Neural cell (in vitro differentiated cells): Measurements from ENCODE around the gene MAMLD1. TPM values are rescaled to one million over a fixed set of nuclear protein-coding genes. Genes with fewer than 3 reads are reported as not detected.

ENCODE experiments used
- H2AFZ ChIP-seq: fragments of 200-600, 300-800 bp; sonication (generic), shearing (Covaris generic); 2 replicates; pipeline ENCODE4 v1.6.0; 2014; ENCODE audit warnings: low read depth, mild to moderate bottlenecking, antibody characterized with exemption, low read length, moderate library complexity
- H3F3A ChIP-seq: fragments of 200-600 bp; shearing (Covaris generic); 2 replicates; pipeline ENCODE4 v1.6.1; 2016; ENCODE audit warnings: mild to moderate bottlenecking, moderate library complexity, mixed read lengths, antibody characterized with exemption, low read length; ENCODE audit not compliant: insufficient read depth, poor library complexity, severe bottlenecking
- H3K27ac ChIP-seq: fragments of 200-600, 300-800 bp; sonication (generic), shearing (Covaris generic); 2 replicates; pipeline ENCODE4 v1.5.1; 2014; ENCODE audit warnings: mild to moderate bottlenecking, low read length, moderate library complexity
- H3K27me3 ChIP-seq: fragments of 300-800, 200-600 bp; sonication (generic), shearing (Covaris generic); 2 replicates; pipeline ENCODE4 v1.6.0; 2014; ENCODE audit warnings: mild to moderate bottlenecking, low read depth, low read length, moderate library complexity; ENCODE audit not compliant: insufficient read depth
- H3K36me3 ChIP-seq: fragments of 300-800, 200-600 bp; sonication (generic), shearing (Covaris generic); 2 replicates; pipeline ENCODE4 v1.5.1; 2014; ENCODE audit warnings: mild to moderate bottlenecking, antibody characterized with exemption, low read length, moderate library complexity; ENCODE audit not compliant: insufficient read depth
- H3K4me2 ChIP-seq: fragments of 300-800, 200-600 bp; sonication (generic), shearing (Covaris generic); 2 replicates; pipeline ENCODE4 v1.6.0; 2014; ENCODE audit warnings: mild to moderate bottlenecking, low read length
- H3K4me3 ChIP-seq: fragments of 300-800, 200-600 bp; sonication (generic), shearing (Covaris generic); 2 replicates; pipeline ENCODE4 v1.5.1; 2014; ENCODE audit warnings: mild to moderate bottlenecking, low read length, moderate library complexity
- H3K79me2 ChIP-seq: fragments of 200-600 bp; shearing (Covaris generic); replicated peaks from 2 replicates; pipeline ENCODE4 v1.6.0; 2014; ENCODE audit warnings: mild to moderate bottlenecking, low read length, moderate library complexity; ENCODE audit not compliant: insufficient read depth
- H3K9ac ChIP-seq: fragments of 300-800, 200-600 bp; sonication (generic), shearing (Covaris generic); 2 replicates; pipeline ENCODE4 v1.6.1; 2016; ENCODE audit warnings: mild to moderate bottlenecking, low read length, mixed read lengths
- H3K9me2 ChIP-seq: fragments of 200-600 bp; shearing (Covaris generic); 2 replicates; pipeline ENCODE4 v1.6.1; 2016; ENCODE audit warnings: mild to moderate bottlenecking, low read length, mixed read lengths; ENCODE audit not compliant: insufficient read depth
- H3K9me3 ChIP-seq: fragments of 200-600, 300-800 bp; sonication (generic), shearing (Covaris generic); 2 replicates; pipeline ENCODE4 v1.6.1; 2016; ENCODE audit warnings: mild to moderate bottlenecking, mixed run types, low read length, moderate library complexity, mixed read lengths
- H4K20me1 ChIP-seq: fragments of 200-600 bp; shearing (Covaris generic); 2 replicates; pipeline ENCODE4 v1.6.1; 2016; ENCODE audit warnings: mild to moderate bottlenecking, mixed run types; ENCODE audit not compliant: insufficient read depth
- EP300 ChIP-seq: fragments of 450-650 bp; conservative IDR thresholded peaks from 2 replicates; pipeline ENCODE4 v1.6.1; 2014; ENCODE audit warnings: antibody characterized with exemption, mild to moderate bottlenecking, moderate library complexity; ENCODE audit not compliant: poor library complexity, severe bottlenecking
- EZH2 ChIP-seq: fragments of 200-600, 300-800 bp; shearing (Covaris generic), sonication (generic); IDR thresholded peaks from 2 replicates; pipeline ENCODE4 v1.6.1; 2014; ENCODE audit warnings: antibody characterized with exemption, low read length, borderline replicate concordance, mild to moderate bottlenecking; ENCODE audit not compliant: insufficient read depth, poor library complexity, severe bottlenecking
- MXI1 ChIP-seq: fragments of 450-650 bp; conservative IDR thresholded peaks from 2 replicates; pipeline ENCODE4 v1.6.1; 2014; ENCODE audit warnings: antibody characterized with exemption, mild to moderate bottlenecking; ENCODE audit not compliant: poor library complexity, severe bottlenecking
- POLR2AphosphoS5 ChIP-seq: IDR thresholded peaks from 2 replicates; pipeline ENCODE4 v1.6.1; 2012
- RAD21 ChIP-seq: fragments of 450-650 bp; conservative IDR thresholded peaks from 2 replicates; pipeline ENCODE4 v1.6.1; 2014; ENCODE audit warnings: antibody characterized with exemption, mild to moderate bottlenecking, moderate library complexity
- SMC3 ChIP-seq: fragments of 450-650 bp; conservative IDR thresholded peaks from 2 replicates; pipeline ENCODE4 v1.6.1; 2014; ENCODE audit warnings: antibody characterized with exemption, mild to moderate bottlenecking, moderate library complexity; ENCODE audit not compliant: poor library complexity
- TAF1 ChIP-seq: IDR thresholded peaks from 2 replicates; pipeline ENCODE4 v1.6.1; 2012; ENCODE audit warnings: low read depth
- polyA plus RNA-seq: library from polyadenylated mRNA; depleted of rRNA; stranded (reverse); fragments of >200 nt; gene quantifications from 2 replicates; pipeline ENCODE4 v1.2.3, GENCODE V29; 2014
- TF ChIP-seq, protein P1 (sequence below): fragments of 450-650 bp; IDR thresholded peaks from 2 replicates; pipeline ENCODE4 v1.5.1; 2014; ENCODE audit warnings: antibody characterized with exemption, mild to moderate bottlenecking, moderate library complexity; ENCODE audit not compliant: poor library complexity, severe bottlenecking
- TF ChIP-seq, protein P2 (sequence below): IDR thresholded peaks from 2 replicates; pipeline ENCODE4 v1.6.1; 2012; ENCODE audit warnings: borderline replicate concordance

Gene MAMLD1
- polyA plus RNA-seq, 1 donor from 2014 or later, result 1.4 TPM

DNA sequence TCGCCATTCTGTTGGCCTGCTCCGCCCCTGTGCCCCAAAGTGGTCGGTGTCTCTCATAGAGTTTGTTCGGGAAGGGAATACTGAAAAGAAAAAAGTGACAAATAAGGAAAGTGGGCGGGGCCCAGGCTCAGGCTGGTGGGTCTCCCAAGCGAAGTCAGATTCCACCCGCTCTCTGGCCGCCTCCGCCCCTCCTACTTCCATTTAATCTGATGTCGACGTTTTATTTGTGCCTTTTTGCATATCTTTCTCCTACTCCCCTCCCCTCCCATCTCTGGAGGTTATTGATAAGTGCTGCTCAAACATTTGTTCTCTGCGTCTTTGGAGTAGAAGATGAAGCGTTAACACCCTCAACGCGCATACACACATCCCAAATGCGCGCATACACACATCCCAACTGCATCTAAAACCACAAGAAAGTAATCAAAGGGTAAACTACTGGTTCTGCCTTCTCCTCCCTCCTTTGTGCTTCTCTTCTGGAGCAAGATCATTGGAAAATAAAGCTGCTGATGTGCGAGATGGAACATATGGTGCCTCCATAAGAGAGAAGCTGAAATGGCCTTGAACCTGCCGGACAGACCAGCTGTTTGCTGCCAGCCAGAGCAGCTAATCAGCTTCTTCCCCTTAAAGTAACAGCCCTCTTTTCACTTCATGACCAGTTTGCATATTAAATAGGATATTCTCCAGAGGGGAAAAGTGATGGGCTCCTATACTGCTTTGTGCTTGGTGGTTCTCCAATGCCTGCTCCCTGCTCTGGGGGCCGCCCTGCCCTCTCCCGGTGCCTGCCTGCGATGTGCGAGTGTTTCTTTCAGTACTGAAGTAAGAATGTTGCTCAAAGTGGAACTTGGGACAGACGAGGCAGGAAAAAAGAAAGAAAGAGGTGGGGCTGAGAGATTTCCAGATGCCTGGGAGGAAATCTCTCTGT is 3.1 kb downstream of the MAMLD1 start:
- TF ChIP-seq, protein P1, sequence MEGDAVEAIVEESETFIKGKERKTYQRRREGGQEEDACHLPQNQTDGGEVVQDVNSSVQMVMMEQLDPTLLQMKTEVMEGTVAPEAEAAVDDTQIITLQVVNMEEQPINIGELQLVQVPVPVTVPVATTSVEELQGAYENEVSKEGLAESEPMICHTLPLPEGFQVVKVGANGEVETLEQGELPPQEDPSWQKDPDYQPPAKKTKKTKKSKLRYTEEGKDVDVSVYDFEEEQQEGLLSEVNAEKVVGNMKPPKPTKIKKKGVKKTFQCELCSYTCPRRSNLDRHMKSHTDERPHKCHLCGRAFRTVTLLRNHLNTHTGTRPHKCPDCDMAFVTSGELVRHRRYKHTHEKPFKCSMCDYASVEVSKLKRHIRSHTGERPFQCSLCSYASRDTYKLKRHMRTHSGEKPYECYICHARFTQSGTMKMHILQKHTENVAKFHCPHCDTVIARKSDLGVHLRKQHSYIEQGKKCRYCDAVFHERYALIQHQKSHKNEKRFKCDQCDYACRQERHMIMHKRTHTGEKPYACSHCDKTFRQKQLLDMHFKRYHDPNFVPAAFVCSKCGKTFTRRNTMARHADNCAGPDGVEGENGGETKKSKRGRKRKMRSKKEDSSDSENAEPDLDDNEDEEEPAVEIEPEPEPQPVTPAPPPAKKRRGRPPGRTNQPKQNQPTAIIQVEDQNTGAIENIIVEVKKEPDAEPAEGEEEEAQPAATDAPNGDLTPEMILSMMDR, result peak; percentile 15
- TF ChIP-seq TAF1 (no peak), EP300 (no peak), POLR2AphosphoS5 (no peak)
- TF ChIP-seq, protein P2, sequence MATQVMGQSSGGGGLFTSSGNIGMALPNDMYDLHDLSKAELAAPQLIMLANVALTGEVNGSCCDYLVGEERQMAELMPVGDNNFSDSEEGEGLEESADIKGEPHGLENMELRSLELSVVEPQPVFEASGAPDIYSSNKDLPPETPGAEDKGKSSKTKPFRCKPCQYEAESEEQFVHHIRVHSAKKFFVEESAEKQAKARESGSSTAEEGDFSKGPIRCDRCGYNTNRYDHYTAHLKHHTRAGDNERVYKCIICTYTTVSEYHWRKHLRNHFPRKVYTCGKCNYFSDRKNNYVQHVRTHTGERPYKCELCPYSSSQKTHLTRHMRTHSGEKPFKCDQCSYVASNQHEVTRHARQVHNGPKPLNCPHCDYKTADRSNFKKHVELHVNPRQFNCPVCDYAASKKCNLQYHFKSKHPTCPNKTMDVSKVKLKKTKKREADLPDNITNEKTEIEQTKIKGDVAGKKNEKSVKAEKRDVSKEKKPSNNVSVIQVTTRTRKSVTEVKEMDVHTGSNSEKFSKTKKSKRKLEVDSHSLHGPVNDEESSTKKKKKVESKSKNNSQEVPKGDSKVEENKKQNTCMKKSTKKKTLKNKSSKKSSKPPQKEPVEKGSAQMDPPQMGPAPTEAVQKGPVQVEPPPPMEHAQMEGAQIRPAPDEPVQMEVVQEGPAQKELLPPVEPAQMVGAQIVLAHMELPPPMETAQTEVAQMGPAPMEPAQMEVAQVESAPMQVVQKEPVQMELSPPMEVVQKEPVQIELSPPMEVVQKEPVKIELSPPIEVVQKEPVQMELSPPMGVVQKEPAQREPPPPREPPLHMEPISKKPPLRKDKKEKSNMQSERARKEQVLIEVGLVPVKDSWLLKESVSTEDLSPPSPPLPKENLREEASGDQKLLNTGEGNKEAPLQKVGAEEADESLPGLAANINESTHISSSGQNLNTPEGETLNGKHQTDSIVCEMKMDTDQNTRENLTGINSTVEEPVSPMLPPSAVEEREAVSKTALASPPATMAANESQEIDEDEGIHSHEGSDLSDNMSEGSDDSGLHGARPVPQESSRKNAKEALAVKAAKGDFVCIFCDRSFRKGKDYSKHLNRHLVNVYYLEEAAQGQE, result no peak
- no peaks in the 10 kb centered on the region for H3F3A ChIP-seq
- H3K79me2 ChIP-seq, result no peaks in the 10 kb centered on the region
- H3K9me2 ChIP-seq, result no peaks in the 10 kb centered on the region
- H3K4me2 ChIP-seq, result no peak overlapping the region
- H3K27me3 ChIP-seq, result peaks cover 21% of the 10 kb centered on the region
- no peak overlapping the region for H2AFZ ChIP-seq
- H3K4me3 ChIP-seq, result peak overlapping the region; percentile 74
- no peaks in the 10 kb centered on the region for H4K20me1 ChIP-seq
- no peak overlapping the region for H3K9ac ChIP-seq
- no peaks in the 10 kb centered on the region for H3K36me3 ChIP-seq
- no peak overlapping the region for H3K27ac ChIP-seq
- no peaks in the 10 kb centered on the region for H3K9me3 ChIP-seq

DNA sequence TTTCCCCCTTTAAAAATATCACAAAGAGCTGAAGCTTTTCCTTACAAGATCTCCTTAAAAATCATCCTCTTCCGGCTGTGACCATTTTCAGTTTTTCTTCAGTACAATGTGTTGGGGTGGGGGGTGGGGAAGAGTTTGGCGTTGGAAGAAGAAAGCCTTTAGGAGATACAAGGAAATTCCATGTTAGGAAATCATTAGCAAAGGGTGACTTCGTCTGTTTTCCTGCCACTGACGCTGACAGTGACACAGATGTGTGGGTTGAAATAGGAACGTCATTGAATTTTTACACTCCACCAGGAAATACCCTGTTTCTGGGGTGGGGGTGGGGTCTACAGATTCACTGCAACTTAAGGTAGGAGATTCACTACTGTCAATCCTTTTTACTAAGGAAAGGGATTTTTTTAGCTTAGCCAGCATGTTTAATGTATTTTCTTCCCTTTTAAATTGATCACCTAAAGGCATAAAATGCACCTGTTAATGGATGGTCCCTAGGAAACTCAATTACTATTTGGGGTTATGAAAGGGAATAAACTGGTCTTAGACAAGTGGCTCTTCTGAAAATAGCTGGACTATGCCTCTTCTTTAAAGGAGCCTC is 3.9 kb downstream of the MAMLD1 start:
- H4K20me1 ChIP-seq, result no peaks in the 10 kb centered on the region
- H2AFZ ChIP-seq, result no peak overlapping the region
- TF ChIP-seq, protein P2, result no peak
- TF ChIP-seq SMC3 (no peak), MXI1 (no peak), EZH2 (no peak), POLR2AphosphoS5 (no peak), RAD21 (no peak), EP300 (no peak), TAF1 (no peak)
- TF ChIP-seq, protein P1, result no peak
- H3K9ac ChIP-seq, result no peak overlapping the region
- no peak overlapping the region for H3K4me3 ChIP-seq
- no peaks in the 10 kb centered on the region for H3K79me2 ChIP-seq
- H3F3A ChIP-seq, result no peaks in the 10 kb centered on the region
- no peak overlapping the region for H3K27ac ChIP-seq
- no peaks in the 10 kb centered on the region for H3K9me2 ChIP-seq
- H3K9me3 ChIP-seq, result no peaks in the 10 kb centered on the region
- H3K27me3 ChIP-seq, result peaks cover 13% of the 10 kb centered on the region
- no peak overlapping the region for H3K4me2 ChIP-seq
- H3K36me3 ChIP-seq, result no peaks in the 10 kb centered on the region
